ENCODE data around the gene POU2F3.
A peak's percentile ranks its signal among the peaks of the same experiment; 100 is the strongest.

POU2F3 gene

GRCh38 chr11:120197251-120197891, 42.6 kb upstream of the POU2F3 start:
- H3K4me1 ChIP-seq (ENCODE audit: control insufficient read depth, insufficient read depth, low read length), result no peaks in the 10 kb centered on the region
- H3K36me3 ChIP-seq (ENCODE audit: control insufficient read depth in 2 of 2, insufficient read depth in 1 of 2, low read length in 2 of 2), result no peaks in the 10 kb centered on the region
- POLR2A ChIA-PET, result no interaction called here
- CTCF ChIA-PET, result interaction anchor here (0.7 to 2.1 kb wide), 5 partner anchors 10 to 102 kb away, joined by 3 to 9 read pairs (median 4); no protein-coding TSS in a partner anchor
- no peak overlapping the region for H3K27ac ChIP-seq (ENCODE audit: extremely low read depth, low read depth, low read length)
- H3K9me3 ChIP-seq (ENCODE audit: control insufficient read depth, insufficient read depth, low read depth, low read length), result no peaks in the 10 kb centered on the region
- H3K4me3 ChIP-seq (ENCODE audit: low read depth, low read length), result no peak overlapping the region
- TF ChIP-seq OSR2 (tag by site-specific recombination; IDR thresholded peaks at IDR 0.05), result peak; percentile 63
- peak; percentile 63 for TF ChIP-seq FEZF1 (tag by site-specific recombination; IDR thresholded peaks at IDR 0.05)
- TF ChIP-seq PRDM6 (tag by site-specific recombination; IDR thresholded peaks at IDR 0.05), result 0 out of 2 replicates have a peak, but pooled peaks have one; percentile 38
- no peak for TF ChIP-seq ZNF785 (tag by site-specific recombination; IDR thresholded peaks at IDR 0.05)
- 0 out of 2 replicates have a peak, but pooled peaks have one; percentile 39 for TF ChIP-seq ZBTB8A (tag by site-specific recombination; IDR thresholded peaks at IDR 0.05)
- TF ChIP-seq PRDM1 (tag by site-specific recombination; IDR thresholded peaks at IDR 0.05), result peak; percentile 36; the same call in 1 of the 2 replicates
- peak; percentile 67; the same call in 1 of the 2 replicates for TF ChIP-seq ZNF449 (tag by site-specific recombination; IDR thresholded peaks at IDR 0.05)
- peak; percentile 97 for TF ChIP-seq ZIC2 (tag by site-specific recombination; IDR thresholded peaks at IDR 0.05)
- peak; percentile 94 for TF ChIP-seq KLF17 (tag by site-specific recombination; IDR thresholded peaks at IDR 0.05)
- peak; percentile 46 for TF ChIP-seq ZNF18 (tag by site-specific recombination; IDR thresholded peaks at IDR 0.05)
- peak; percentile 91 for TF ChIP-seq WT1 (tag by site-specific recombination; IDR thresholded peaks at IDR 0.05)
- no peak for TF ChIP-seq ZBTB7A (tag by site-specific recombination; IDR thresholded peaks at IDR 0.05; ENCODE audit: low read depth)
- TF ChIP-seq ZNF335 (tag by site-specific recombination; conservative IDR thresholded peaks at IDR 0.05), result 0 out of 2 replicates have a peak, but pooled peaks have one; percentile 48
- no peak for TF ChIP-seq ZNF558 (tag by site-specific recombination; IDR thresholded peaks at IDR 0.05)
- 0 out of 2 replicates have a peak, but pooled peaks have one; percentile 24 for TF ChIP-seq ZNF341 (tag by site-specific recombination; IDR thresholded peaks at IDR 0.05; ENCODE audit: low read depth)
- no peak for TF ChIP-seq ZFP41 (tag by site-specific recombination; IDR thresholded peaks at IDR 0.05; ENCODE audit: borderline replicate concordance)
- peak; percentile 47; the same call in 1 of the 2 replicates for TF ChIP-seq SP7 (tag by site-specific recombination; IDR thresholded peaks at IDR 0.05)
- peak; percentile 72 for TF ChIP-seq GLIS1 (tag by site-specific recombination; IDR thresholded peaks at IDR 0.05)
- TF ChIP-seq KLF1 (tag by site-specific recombination; IDR thresholded peaks at IDR 0.05), result 0 out of 2 replicates have a peak, but pooled peaks have one; percentile 42
- no peak for TF ChIP-seq ZBTB11 (tag by site-specific recombination; conservative IDR thresholded peaks at IDR 0.05; ENCODE audit: low read depth)
- 0 out of 2 replicates have a peak, but pooled peaks have one; percentile 50 for TF ChIP-seq ZNF423 (tag by site-specific recombination; IDR thresholded peaks at IDR 0.05)
- peak; percentile 65; the same call in 1 of the 2 replicates for TF ChIP-seq PRDM4 (tag by site-specific recombination; IDR thresholded peaks at IDR 0.05)
- peak; percentile 60 for TF ChIP-seq SCRT2 (tag by site-specific recombination; IDR thresholded peaks at IDR 0.05)
